Measurements from ENCODE around the gene TFCP2L1.

- no peak for TF ChIP-seq POLR2AphosphoS5 (IDR thresholded peaks at IDR 0.05)
- no peak for TF ChIP-seq CTCF (IDR thresholded peaks at IDR 0.05 in 8 of 11, conservative IDR thresholded peaks at IDR 0.05 in 3 of 11)
Observed at GRCh38 chr2:121194626-121195025, 90.4 kb downstream of the TFCP2L1 start.

All from spleen (tissue), 7 donors.